Loucy (cell line): ENCODE measurements around the gene CDC73.
A peak's percentile ranks its signal among the peaks of the same experiment; 100 is the strongest.

Experiments used
- H2AFZ ChIP-seq: fragments of 200-600 bp; sonication (generic); 2 replicates; pipeline ENCODE4 v1.6.0; 2016; ENCODE audit warnings: antibody characterized with exemption, mild to moderate bottlenecking, low read length, moderate library complexity
- H3F3A ChIP-seq: fragments of 200-600 bp; 2 replicates; pipeline ENCODE4 v1.6.0; 2016; ENCODE audit warnings: antibody characterized with exemption, low read depth, mild to moderate bottlenecking
- H3K27me3 ChIP-seq: fragments of 200-600 bp; sonication (generic); 2 replicates; pipeline ENCODE4 v1.6.1; 2014; ENCODE audit warnings: low read length, mild to moderate bottlenecking; ENCODE audit not compliant: insufficient read depth, poor library complexity, severe bottlenecking
- H3K36me3 ChIP-seq: fragments of 200-600 bp; sonication (generic); 2 replicates; pipeline ENCODE4 v1.6.1; 2016; ENCODE audit warnings: low read length; ENCODE audit not compliant: insufficient read depth
- H3K4me1 ChIP-seq: fragments of 200-600 bp; sonication (generic); 2 replicates; pipeline ENCODE4 v1.5.1; 2014; ENCODE audit warnings: low read length, mild to moderate bottlenecking; ENCODE audit not compliant: insufficient read depth, poor library complexity, severe bottlenecking
- H3K4me2 ChIP-seq: fragments of 200-600 bp; sonication (generic); 2 replicates; pipeline ENCODE4 v1.6.0; 2014; ENCODE audit warnings: antibody characterized with exemption, low read length, low read depth, mild to moderate bottlenecking; ENCODE audit not compliant: poor library complexity, severe bottlenecking
- H3K4me3 ChIP-seq: fragments of 200-600 bp; sonication (generic); 2 replicates; pipeline ENCODE4 v1.5.1; 2014; ENCODE audit warnings: low read length, mild to moderate bottlenecking, mixed read lengths; ENCODE audit not compliant: poor library complexity, severe bottlenecking
- H3K79me2 ChIP-seq: fragments of 200-600 bp; sonication (generic); 2 replicates; pipeline ENCODE4 v1.6.1; 2014; ENCODE audit warnings: low read length; ENCODE audit not compliant: insufficient read depth
- H3K9ac ChIP-seq: fragments of 200-600 bp; sonication (generic); 2 replicates; pipeline ENCODE4 v1.6.0; 2014; ENCODE audit warnings: mild to moderate bottlenecking, low read depth, low read length, moderate library complexity; ENCODE audit not compliant: poor library complexity, severe bottlenecking
- H3K9me2 ChIP-seq: fragments of 200-600 bp; sonication (generic); replicated peaks from 2 replicates; pipeline ENCODE4 v1.6.1; 2016; ENCODE audit warnings: low read depth, low read length, mixed read lengths
- H3K9me3 ChIP-seq: fragments of 200-600 bp; sonication (generic); 2 replicates; pipeline ENCODE4 v1.6.1; 2014; ENCODE audit warnings: mild to moderate bottlenecking, antibody characterized with exemption, low read length, low read depth; ENCODE audit not compliant: insufficient read depth
- H4K20me1 ChIP-seq: fragments of 200-600 bp; sonication (generic); 2 replicates; pipeline ENCODE4 v1.6.0; 2014; ENCODE audit warnings: antibody characterized with exemption, low read length, mild to moderate bottlenecking; ENCODE audit not compliant: insufficient read depth, poor library complexity, severe bottlenecking
- CTCF ChIP-seq: fragments of 200-600 bp; sonication (generic); conservative IDR thresholded peaks from 2 replicates; pipeline ENCODE4 v1.5.1; 2014; ENCODE audit warnings: mild to moderate bottlenecking, antibody characterized with exemption, low read length
- EZH2phosphoT487 ChIP-seq: fragments of 200-600 bp; IDR thresholded peaks from 2 replicates; pipeline ENCODE4 v1.6.1; 2018; ENCODE audit warnings: antibody characterized with exemption, mild to moderate bottlenecking, moderate library complexity, borderline replicate concordance

Gene CDC73

GRCh38 chr1:193111641-193112090 is 10.2 kb upstream of the CDC73 start:
- no peak overlapping the region for H3K9ac ChIP-seq
- H3K4me3 ChIP-seq: no peak overlapping the region
- peak overlapping the region; percentile 10; the same call in 1 of the 2 replicates for H2AFZ ChIP-seq

GRCh38 chr1:193113258-193113991 is 8.4 kb upstream of the CDC73 start:
- no peaks in the 10 kb centered on the region for H3K79me2 ChIP-seq
- H3K9me2 ChIP-seq: no peaks in the 10 kb centered on the region
- no peaks in the 10 kb centered on the region for H4K20me1 ChIP-seq
- no peaks in the 10 kb centered on the region for H3F3A ChIP-seq
- H2AFZ ChIP-seq: no peak overlapping the region
- no peaks in the 10 kb centered on the region for H3K36me3 ChIP-seq
- H3K27me3 ChIP-seq: no peaks in the 10 kb centered on the region
- no peak overlapping the region for H3K9ac ChIP-seq
- H3K4me1 ChIP-seq: no peaks in the 10 kb centered on the region
- no peak overlapping the region for H3K4me3 ChIP-seq
- no peaks in the 10 kb centered on the region for H3K9me3 ChIP-seq
- no peak overlapping the region for H3K4me2 ChIP-seq
- no peak for TF ChIP-seq EZH2phosphoT487
- no peak for TF ChIP-seq CTCF

More at GRCh38 chr1:193111641-193112090, 10.2 kb upstream of the CDC73 start:
- H3K4me1 ChIP-seq: no peaks in the 10 kb centered on the region
- H3K79me2 ChIP-seq: no peaks in the 10 kb centered on the region
- H3K9me3 ChIP-seq: no peaks in the 10 kb centered on the region
- no peaks in the 10 kb centered on the region for H3K36me3 ChIP-seq
- H3K9me2 ChIP-seq: no peaks in the 10 kb centered on the region
- no peaks in the 10 kb centered on the region for H3F3A ChIP-seq
- H4K20me1 ChIP-seq: no peaks in the 10 kb centered on the region
- no peak overlapping the region for H3K4me2 ChIP-seq
- TF ChIP-seq EZH2phosphoT487 (no peak), CTCF (no peak)
- H3K27me3 ChIP-seq: no peaks in the 10 kb centered on the region

GRCh38 chr1:193113992-193114332 is 7.9 kb upstream of the CDC73 start:
- peaks cover 2% of the 10 kb centered on the region for H3K4me1 ChIP-seq
- TF ChIP-seq CTCF (no peak), EZH2phosphoT487 (no peak)
- no peak overlapping the region for H3K4me3 ChIP-seq
- H3K27me3 ChIP-seq: no peaks in the 10 kb centered on the region
- no peaks in the 10 kb centered on the region for H3K9me3 ChIP-seq
- no peaks in the 10 kb centered on the region for H3F3A ChIP-seq
- no peak overlapping the region for H2AFZ ChIP-seq
- no peaks in the 10 kb centered on the region for H4K20me1 ChIP-seq
- no peaks in the 10 kb centered on the region for H3K9me2 ChIP-seq
- H3K4me2 ChIP-seq: no peak overlapping the region
- no peaks in the 10 kb centered on the region for H3K79me2 ChIP-seq
- H3K9ac ChIP-seq: no peak overlapping the region
- H3K36me3 ChIP-seq: no peaks in the 10 kb centered on the region
